Endothelial cell of umbilical vein (primary cell): Measurements from ENCODE around the gene SVEP1. TPM values are rescaled to one million over a fixed set of nuclear protein-coding genes. Genes with fewer than 3 reads are reported as not detected.

Source experiments
- BruUV-seq: library from RNA; stranded (reverse); fragments of 400-500 nt; replicated peaks from 2 replicates; lab custom pipeline; 2021; lab: Mats Ljungman, UMichigan
- CTCF ChIA-PET: fragments of 300-600, 350-600 bp; sonication (Branson Sonifier 250); formaldehyde crosslinking; loops from one replicate; lab custom pipeline; 2021; ENCODE audit warnings: antibody characterized with exemption, inconsistent platforms; lab: Charles Lee
- POLR2A ChIA-PET: fragments of 300-600, 350-600 bp; sonication (Branson Sonifier 250); formaldehyde crosslinking; loops from one replicate; lab custom pipeline; 2021; ENCODE audit warnings: antibody characterized with exemption, inconsistent platforms; lab: Charles Lee
- DNase-seq: peaks from one replicate; pipeline ENCODE4 v3.0.0-alpha.2; 2011; ENCODE audit warnings: low read depth, low spot score
- FAIRE-seq: peaks from 2 replicates; lab custom pipeline; 2011; peaks lifted over from hg19 to GRCh38; lab: Jason Lieb, UNC
- H2AFZ ChIP-seq: 2 replicates; pipeline ENCODE4 v1.6.0; 2012; ENCODE audit warnings: low read depth, low read length, control low read depth, inconsistent platforms
- H3K27ac ChIP-seq: 2 replicates; pipeline ENCODE4 v1.5.1; 2011; ENCODE audit warnings: low read depth, mild to moderate bottlenecking, control low read depth, low read length, moderate library complexity; ENCODE audit not compliant: insufficient read depth
- H3K27me3 ChIP-seq, 2 experiments: 2 replicates each; pipeline versions ENCODE4 v1.6.0 to v1.6.1; 2011; ENCODE audit warnings: low read length in 2 of 2, mixed read lengths in 1 of 2; ENCODE audit not compliant: control insufficient read depth in 2 of 2, insufficient read depth in 2 of 2
- H3K36me3 ChIP-seq, 2 experiments: 2 replicates in 1 of 2; 3 replicates in 1 of 2; pipeline ENCODE4 v1.5.1; 2011; ENCODE audit warnings: low read length in 2 of 2, mild to moderate bottlenecking in 1 of 2, moderate library complexity in 1 of 2; ENCODE audit not compliant: control insufficient read depth in 2 of 2, insufficient read depth in 2 of 2; ENCODE audit errors: extremely low read depth in 1 of 2
- H3K4me1 ChIP-seq: 3 replicates; pipeline ENCODE4 v1.5.1; 2011; ENCODE audit warnings: mild to moderate bottlenecking, low read length; ENCODE audit not compliant: control insufficient read depth, insufficient read depth; ENCODE audit errors: extremely low read depth
- H3K4me2 ChIP-seq: 2 replicates; pipeline ENCODE4 v1.6.1; 2011; ENCODE audit warnings: low read length, control low read depth, mixed read lengths; ENCODE audit not compliant: insufficient read depth
- H3K4me3 ChIP-seq, 3 experiments: fragments of 200-600 bp in 1 of 3; sonication (generic), shearing (Covaris generic) in 1 of 3; replicated peaks in 1 of 3; 2 replicates each; pipeline ENCODE4 v1.5.1; 2011 to 2016; ENCODE audit warnings: control low read depth in 3 of 3, low read length in 3 of 3, mild to moderate bottlenecking in 2 of 3, inconsistent platforms in 1 of 3, low read depth in 1 of 3, moderate library complexity in 1 of 3; ENCODE audit not compliant: insufficient read depth in 1 of 3
- H3K79me2 ChIP-seq: 2 replicates; pipeline ENCODE4 v1.6.0; 2012; ENCODE audit warnings: low read length, inconsistent platforms; ENCODE audit not compliant: control insufficient read depth, insufficient read depth
- H3K9ac ChIP-seq: replicated peaks from 2 replicates; pipeline ENCODE3; 2011; ENCODE audit warnings: low read length, control low read depth; ENCODE audit not compliant: insufficient read depth; ENCODE audit errors: extremely low read depth
- H3K9me1 ChIP-seq: replicated peaks from 3 replicates; pipeline ENCODE4 v1.6.0; 2011; ENCODE audit warnings: mild to moderate bottlenecking, low read length; ENCODE audit not compliant: control insufficient read depth, insufficient read depth; ENCODE audit errors: extremely low read depth
- H3K9me3 ChIP-seq: replicated peaks from 2 replicates; pipeline ENCODE4 v1.5.1; 2012; ENCODE audit warnings: low read length, inconsistent platforms; ENCODE audit not compliant: control insufficient read depth, insufficient read depth
- H4K20me1 ChIP-seq: replicated peaks from 2 replicates; pipeline ENCODE3; 2011; ENCODE audit warnings: mild to moderate bottlenecking, low read length; ENCODE audit not compliant: control insufficient read depth, insufficient read depth; ENCODE audit errors: extremely low read depth
- CTCF ChIP-seq, 2 donors: IDR thresholded peaks; 1 replicate in 1 of 2; 2 replicates in 1 of 2; pipeline ENCODE4 v1.5.1; 2011; ENCODE audit warnings: low read length in 2 of 2, mild to moderate bottlenecking in 2 of 2, moderate library complexity in 2 of 2, control low read depth in 1 of 2, inconsistent platforms in 1 of 2, low read depth in 1 of 2; ENCODE audit not compliant: insufficient read depth in 1 of 2; ENCODE audit errors: extremely low read depth in 1 of 2
- EZH2 ChIP-seq: IDR thresholded peaks from 2 replicates; pipeline ENCODE4 v1.6.1; 2012; ENCODE audit warnings: borderline replicate concordance, low read depth, mild to moderate bottlenecking, moderate library complexity, low read length, inconsistent platforms; ENCODE audit not compliant: severe bottlenecking
- FOS ChIP-seq: IDR thresholded peaks from 2 replicates; pipeline ENCODE4 v1.6.1; 2011; ENCODE audit warnings: mild to moderate bottlenecking, low read length, moderate library complexity, borderline replicate concordance; ENCODE audit not compliant: insufficient read depth
- GATA2 ChIP-seq: IDR thresholded peaks from 2 replicates; pipeline ENCODE4 v1.7.0; 2011; ENCODE audit warnings: low read depth, mild to moderate bottlenecking, moderate library complexity, mixed read lengths, low read length; ENCODE audit not compliant: insufficient read length, insufficient read depth
- JUN ChIP-seq: IDR thresholded peaks from 2 replicates; pipeline ENCODE4 v1.6.1; 2011; ENCODE audit warnings: borderline replicate concordance, low read depth; ENCODE audit not compliant: insufficient read length, insufficient read depth
- MAX ChIP-seq: IDR thresholded peaks from 2 replicates; pipeline ENCODE4 v1.6.1; 2011; ENCODE audit not compliant: insufficient read depth, insufficient read length
- MYC ChIP-seq: IDR thresholded peaks from one replicate; pipeline ENCODE4 v1.6.1; 2011; ENCODE audit warnings: mild to moderate bottlenecking, low read depth, low read length
- POLR2A ChIP-seq: IDR thresholded peaks from 2 replicates; pipeline ENCODE4 v1.6.1; 2012; ENCODE audit warnings: low read depth, mild to moderate bottlenecking, control low read depth, low read length
- POLR2AphosphoS5 ChIP-seq: IDR thresholded peaks from 2 replicates; pipeline ENCODE4 v1.6.1; 2012; ENCODE audit warnings: low read depth, mild to moderate bottlenecking, control low read depth, low read length, moderate library complexity; ENCODE audit not compliant: insufficient read depth
- dilution Hi-C: fragments of 300-500 bp; cut with MboI; formaldehyde crosslinking; loops from one replicate; pipeline ENCODE4 v1.15.0; 2019; ENCODE audit warnings: low sequenced_read_pairs; ENCODE audit not compliant: extremely low pct_ligation_motif_present
- intact Hi-C: fragments of 100-400 bp; cut with micrococcal nuclease; formaldehyde crosslinking; loops from one replicate; pipeline ENCODE4 v1.10.0; 2022
- polyA plus RNA-seq, 4 experiments: library from polyadenylated mRNA; depleted of rRNA in 3 of 4; stranded (reverse) in 3 of 4; unstranded in 1 of 4; fragments of >200 nt; gene quantifications; 2 replicates each; pipeline versions ENCODE4 v1.2.1 to v1.2.3, GENCODE V29; 2011 to 2012; ENCODE audit warnings: missing spikeins in 1 of 4
- total RNA-seq: library from RNA; stranded (reverse); gene quantifications from 2 replicates; pipeline ENCODE4 v1.2.3, GENCODE V29; 2021

The SVEP1 gene
- total and polyA plus RNA-seq, 2 donors (not counting 3 experiments of a cell fraction or from before 2014, with no cell fraction given), result 0.04 to 0.29 TPM

GRCh38 chr9:110455860-110456259 is 123.7 kb downstream of the SVEP1 start:
- BruUV-seq, result no TSS peak
- Histone ChIP-seq H3K4me3 (no peak overlapping the region), H2AFZ (no peak overlapping the region), H3K4me1 (no peaks in the 10 kb centered on the region), H3K4me2 (no peak overlapping the region), H3K79me2 (no peaks in the 10 kb centered on the region), H3K9me3 (no peaks in the 10 kb centered on the region), H3K27me3 (no peaks in the 10 kb centered on the region), H3K9me1 (no peaks in the 10 kb centered on the region), H3K27ac (no peak overlapping the region), H4K20me1 (no peaks in the 10 kb centered on the region), H3K36me3 (no peaks in the 10 kb centered on the region), H3K9ac (no peak overlapping the region)
- DNase-seq, result no peak
- no peak for TF ChIP-seq POLR2AphosphoS5
- TF ChIP-seq MYC, result no peak
- TF ChIP-seq JUN, result no peak
- TF ChIP-seq GATA2, result no peak
- TF ChIP-seq CTCF (IDR thresholded peaks at IDR 0.05; ENCODE audit: extremely low read depth in 1 of 2, insufficient read depth in 1 of 2, low read depth in 1 of 2, low read length in 2 of 2), result no peak
- TF ChIP-seq POLR2A, result no peak
- TF ChIP-seq EZH2, result no peak
- no peak for TF ChIP-seq FOS
- TF ChIP-seq MAX, result no peak
- no peak for FAIRE-seq
- ChIA-PET CTCF (interaction anchor here (2.2 kb wide), 1 partner anchor 168 kb away, joined by 9 read pairs; no protein-coding TSS in a partner anchor), POLR2A (no interaction called here)
- dilution Hi-C loops, result no loop called here
- intact Hi-C loops, result loop anchor here (10.0 kb wide), 1 partner anchor 271 kb away; no protein-coding TSS in a partner anchor
